ENCODE data around the gene URB1. TPM values are rescaled to one million over a fixed set of nuclear protein-coding genes. Genes with fewer than 3 reads are reported as not detected.

The URB1 gene
- total RNA-seq, 2 experiments from 2014 or later, result 19.4 to 25.4 TPM

DNA sequence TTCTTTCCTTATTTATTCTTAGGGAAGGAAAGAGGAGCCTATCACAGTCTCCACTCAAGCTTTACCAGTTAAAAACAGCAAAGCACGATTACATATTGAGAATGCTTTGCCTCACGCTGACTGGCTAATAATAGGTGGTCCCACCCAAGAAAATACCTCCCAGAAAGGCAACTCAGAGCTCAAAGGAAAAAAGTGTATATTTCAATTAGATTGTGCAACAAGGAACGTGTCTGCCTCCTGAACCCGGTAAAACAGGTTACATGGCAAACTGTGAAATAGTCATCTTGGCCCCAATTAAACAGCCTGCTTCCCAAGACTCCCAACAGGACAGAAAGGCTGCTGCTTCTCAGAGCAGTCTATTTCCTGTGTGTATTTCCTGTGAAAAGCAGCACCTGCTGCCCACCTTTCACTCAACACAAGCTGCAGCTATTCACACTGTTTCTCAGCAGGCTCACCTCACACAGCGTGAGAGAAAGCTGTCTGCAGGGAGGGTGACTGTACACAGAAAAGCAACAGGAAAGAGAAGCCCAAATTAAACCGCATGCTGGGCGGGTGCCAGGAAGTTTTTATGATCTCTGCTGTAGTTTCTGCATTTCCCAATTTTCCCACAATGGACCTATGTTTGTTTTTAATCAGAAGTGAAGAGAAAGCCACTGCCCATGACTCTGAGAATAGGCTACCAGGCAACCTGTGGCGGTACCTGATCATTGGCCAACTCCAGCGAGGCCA is 44.0 kb downstream of the URB1 start:
- TF ChIP-seq EZH2phosphoT487 (IDR thresholded peaks at IDR 0.05; ENCODE audit: borderline replicate concordance, low read depth, low read length), result no peak
- TF ChIP-seq, protein P1, sequence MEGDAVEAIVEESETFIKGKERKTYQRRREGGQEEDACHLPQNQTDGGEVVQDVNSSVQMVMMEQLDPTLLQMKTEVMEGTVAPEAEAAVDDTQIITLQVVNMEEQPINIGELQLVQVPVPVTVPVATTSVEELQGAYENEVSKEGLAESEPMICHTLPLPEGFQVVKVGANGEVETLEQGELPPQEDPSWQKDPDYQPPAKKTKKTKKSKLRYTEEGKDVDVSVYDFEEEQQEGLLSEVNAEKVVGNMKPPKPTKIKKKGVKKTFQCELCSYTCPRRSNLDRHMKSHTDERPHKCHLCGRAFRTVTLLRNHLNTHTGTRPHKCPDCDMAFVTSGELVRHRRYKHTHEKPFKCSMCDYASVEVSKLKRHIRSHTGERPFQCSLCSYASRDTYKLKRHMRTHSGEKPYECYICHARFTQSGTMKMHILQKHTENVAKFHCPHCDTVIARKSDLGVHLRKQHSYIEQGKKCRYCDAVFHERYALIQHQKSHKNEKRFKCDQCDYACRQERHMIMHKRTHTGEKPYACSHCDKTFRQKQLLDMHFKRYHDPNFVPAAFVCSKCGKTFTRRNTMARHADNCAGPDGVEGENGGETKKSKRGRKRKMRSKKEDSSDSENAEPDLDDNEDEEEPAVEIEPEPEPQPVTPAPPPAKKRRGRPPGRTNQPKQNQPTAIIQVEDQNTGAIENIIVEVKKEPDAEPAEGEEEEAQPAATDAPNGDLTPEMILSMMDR (conservative IDR thresholded peaks at IDR 0.05; ENCODE audit: low read length), result no peak
- BruUV-seq (replicated peaks), result no TSS peak
- Histone ChIP-seq H4K20me1 (ENCODE audit: insufficient read depth, low read length) (no peaks in the 10 kb centered on the region), H2AFZ (ENCODE audit: low read length) (no peak overlapping the region), H3K27ac (ENCODE audit: low read depth, low read length, poor library complexity, severe bottlenecking) (no peak overlapping the region), H3K79me2 (ENCODE audit: insufficient read depth, low read depth, low read length) (no peaks in the 10 kb centered on the region), H3K4me3 (ENCODE audit: low read depth, low read length, poor library complexity, severe bottlenecking) (no peak overlapping the region), H3K36me3 (ENCODE audit: insufficient read depth, low read length) (peaks cover 100% of the 10 kb centered on the region), H3K4me1 (ENCODE audit: insufficient read depth, low read length, poor library complexity, severe bottlenecking) (no peaks in the 10 kb centered on the region), H3K9me2 (ENCODE audit: insufficient read depth, low read length) (no peaks in the 10 kb centered on the region), H3K9me3 (ENCODE audit: low read length) (peaks cover 16% of the 10 kb centered on the region; the same call in 1 of the 2 replicates), H3K4me2 (ENCODE audit: low read length) (no peak overlapping the region)
- intact Hi-C loops (cut with micrococcal nuclease; ENCODE audit: unreplicated experiment), result no loop called here
- CTCF ChIA-PET (ENCODE audit: unreplicated experiment), result no interaction called here
- POLR2A ChIA-PET, result interaction anchor here (0.6 kb wide), 1 partner anchor 53 kb away, joined by 3 read pairs; no protein-coding TSS in a partner anchor
- no peak for DNase-seq (ENCODE audit: low spot score)

DNA sequence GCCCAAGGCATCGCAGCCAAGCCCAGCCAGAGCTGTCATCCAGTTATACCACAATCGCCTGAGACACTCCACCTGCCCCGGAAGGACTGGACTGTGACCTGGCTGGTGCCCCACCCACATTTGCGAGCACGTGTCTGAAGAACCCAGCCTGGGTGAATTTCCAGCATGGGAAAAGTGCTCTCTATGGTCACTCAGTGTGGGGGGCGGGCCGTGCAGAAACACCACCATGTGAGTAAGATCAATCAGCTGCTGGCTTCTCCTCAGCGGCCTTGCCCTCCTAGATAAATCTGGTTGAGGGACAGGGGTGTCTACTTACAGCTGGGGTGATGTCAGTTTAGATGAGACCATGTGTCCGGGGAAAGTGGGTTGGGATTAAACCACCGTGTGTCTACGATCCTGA is 44.8 kb downstream of the URB1 start:
- no peak overlapping the region for H2AFZ ChIP-seq (ENCODE audit: low read length)
- ChIA-PET CTCF (ENCODE audit: unreplicated experiment) (no interaction called here), POLR2A (interaction anchor here (0.6 kb wide), 1 partner anchor 54 kb away, joined by 3 read pairs; no protein-coding TSS in a partner anchor)
- no peak overlapping the region for H3K4me2 ChIP-seq (ENCODE audit: low read length)
- no peaks in the 10 kb centered on the region for H4K20me1 ChIP-seq (ENCODE audit: insufficient read depth, low read length)
- H3K9me2 ChIP-seq (ENCODE audit: insufficient read depth, low read length), result no peaks in the 10 kb centered on the region
- TF ChIP-seq EZH2phosphoT487 (IDR thresholded peaks at IDR 0.05; ENCODE audit: borderline replicate concordance, low read depth, low read length), result no peak
- TF ChIP-seq, protein P1 (conservative IDR thresholded peaks at IDR 0.05; ENCODE audit: low read length), result no peak
- H3K79me2 ChIP-seq (ENCODE audit: insufficient read depth, low read depth, low read length), result no peaks in the 10 kb centered on the region
- H3K9me3 ChIP-seq (ENCODE audit: low read length), result peaks cover 18% of the 10 kb centered on the region; the same call in 1 of the 2 replicates
- H3K27ac ChIP-seq (ENCODE audit: low read depth, low read length, poor library complexity, severe bottlenecking), result no peak overlapping the region
- no peak overlapping the region for H3K4me3 ChIP-seq (ENCODE audit: low read depth, low read length, poor library complexity, severe bottlenecking)
- no TSS peak for BruUV-seq (replicated peaks)
- intact Hi-C loops (cut with micrococcal nuclease; ENCODE audit: unreplicated experiment), result no loop called here
- peaks cover 100% of the 10 kb centered on the region for H3K36me3 ChIP-seq (ENCODE audit: insufficient read depth, low read length)
- no peak for DNase-seq (ENCODE audit: low spot score)
- no peaks in the 10 kb centered on the region for H3K4me1 ChIP-seq (ENCODE audit: insufficient read depth, low read length, poor library complexity, severe bottlenecking)

DNA sequence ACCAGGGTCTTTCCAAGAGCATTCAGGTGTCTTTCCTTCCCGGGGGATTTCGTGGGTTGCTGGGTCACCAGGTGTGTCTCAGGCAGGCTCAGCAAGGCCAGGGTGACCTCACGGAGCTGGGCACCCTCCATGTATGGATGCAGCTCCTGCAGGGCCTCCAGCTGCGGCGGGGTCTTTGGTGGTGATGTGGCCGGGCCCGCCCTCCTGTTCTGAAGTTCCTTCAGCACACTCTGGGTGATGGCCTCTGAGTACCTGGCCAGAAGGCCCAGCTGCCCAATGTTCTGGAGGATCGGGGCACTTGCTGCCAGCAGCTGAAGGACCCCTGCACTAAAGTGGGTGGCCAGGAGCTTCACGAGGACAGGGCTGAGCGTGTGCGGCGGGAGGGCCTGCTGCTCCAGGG is 45.5 kb downstream of the URB1 start:
- H3K4me1 ChIP-seq (ENCODE audit: insufficient read depth, low read length, poor library complexity, severe bottlenecking), result no peaks in the 10 kb centered on the region
- no peaks in the 10 kb centered on the region for H3K79me2 ChIP-seq (ENCODE audit: insufficient read depth, low read depth, low read length)
- H3K9me2 ChIP-seq (ENCODE audit: insufficient read depth, low read length), result no peaks in the 10 kb centered on the region
- H3K4me3 ChIP-seq (ENCODE audit: low read depth, low read length, poor library complexity, severe bottlenecking), result no peak overlapping the region
- no peaks in the 10 kb centered on the region for H4K20me1 ChIP-seq (ENCODE audit: insufficient read depth, low read length)
- ChIA-PET POLR2A (interaction anchor here (0.5 kb wide), 1 partner anchor 399 kb away, joined by 3 read pairs; no protein-coding TSS in a partner anchor), CTCF (ENCODE audit: unreplicated experiment) (no interaction called here)
- no peak for DNase-seq (ENCODE audit: low spot score)
- H3K9me3 ChIP-seq (ENCODE audit: low read length), result peaks cover 18% of the 10 kb centered on the region; the same call in 1 of the 2 replicates
- no peak for TF ChIP-seq EZH2phosphoT487 (IDR thresholded peaks at IDR 0.05; ENCODE audit: borderline replicate concordance, low read depth, low read length)
- TF ChIP-seq, protein P1 (conservative IDR thresholded peaks at IDR 0.05; ENCODE audit: low read length), result no peak
- no peak overlapping the region for H2AFZ ChIP-seq (ENCODE audit: low read length)
- BruUV-seq (replicated peaks), result no TSS peak
- no peak overlapping the region for H3K4me2 ChIP-seq (ENCODE audit: low read length)
- H3K27ac ChIP-seq (ENCODE audit: low read depth, low read length, poor library complexity, severe bottlenecking), result no peak overlapping the region
- intact Hi-C loops (cut with micrococcal nuclease; ENCODE audit: unreplicated experiment), result no loop called here
- H3K36me3 ChIP-seq (ENCODE audit: insufficient read depth, low read length), result peaks cover 100% of the 10 kb centered on the region
